Uterus (tissue), 4 donors: Measurements from ENCODE around the gene HAND1. TPM values are rescaled to one million over a fixed set of nuclear protein-coding genes. Genes with fewer than 3 reads are reported as not detected.

Experiments used
- DNase-seq, 2 donors: peaks; one replicate each; pipeline ENCODE4 v3.0.0-alpha.2; 2019 to 2020
- H3K27ac ChIP-seq, 2 donors: fragments of 200-600 bp; sonication (generic); 1 replicate in 1 of 2; 2 replicates in 1 of 2; pipeline ENCODE4 v1.5.1; 2016 to 2018
- H3K27me3 ChIP-seq, 2 donors: fragments of 200-600 bp; sonication (generic); one replicate each; pipeline ENCODE4 v1.5.1; 2018 to 2019; ENCODE audit warnings: control low read depth in 1 of 2
- H3K36me3 ChIP-seq, 2 donors: fragments of 200-600 bp; sonication (generic); one replicate each; pipeline ENCODE4 v1.5.1; 2019; ENCODE audit warnings: control low read depth in 1 of 2
- H3K4me1 ChIP-seq, 2 donors: fragments of 200-600 bp; sonication (generic); one replicate each; pipeline ENCODE4 v1.5.1; 2018 to 2019; ENCODE audit warnings: control low read depth in 1 of 2
- H3K4me3 ChIP-seq, 2 donors: fragments of 200-600 bp; sonication (generic); 1 replicate in 1 of 2; 2 replicates in 1 of 2; pipeline ENCODE4 v1.5.1; 2018 to 2019; ENCODE audit warnings: mild to moderate bottlenecking in 1 of 2
- H3K9me3 ChIP-seq, 2 donors: fragments of 200-600 bp; sonication (generic); one replicate each; pipeline ENCODE4 v1.5.1; 2019; ENCODE audit warnings: control low read depth in 1 of 2
- POLR2A ChIP-seq, 2 donors: fragments of 450-650 bp; IDR thresholded peaks; one replicate each; pipeline ENCODE4 v1.6.1; 2016; ENCODE audit warnings: antibody characterized with exemption in 2 of 2, mild to moderate bottlenecking in 1 of 2, moderate library complexity in 1 of 2
- intact Hi-C: fragments of 100-400 bp; cut with DNase I; formaldehyde crosslinking; loops from one replicate; pipeline ENCODE4 v1.15.1; 2023; ENCODE audit warnings: low total_unique reads
- total RNA-seq, 4 donors: library from RNA; depleted of rRNA in 3 of 4; stranded (reverse); fragments of >200 nt in 3 of 4; gene quantifications; one replicate each; pipeline versions ENCODE4 v1.1.0 to v1.2.4, GENCODE V29; 2014 to 2023
- TF ChIP-seq, protein P1 (sequence below), 4 experiments: fragments of 200-600 bp in 2 of 4; fragments of 450-650 bp in 2 of 4; sonication (generic) in 2 of 4; IDR thresholded peaks; one replicate each; pipeline ENCODE4 v1.5.1; 2016 to 2019; ENCODE audit warnings: antibody characterized with exemption in 4 of 4, mild to moderate bottlenecking in 2 of 4, moderate library complexity in 1 of 4
- donor health status: DM: yes; HTN: yes; CAD: no.

HAND1 gene
- total RNA-seq, 4 donors from 2014 or later, result 0.14 TPM; not detected in 3

DNA sequence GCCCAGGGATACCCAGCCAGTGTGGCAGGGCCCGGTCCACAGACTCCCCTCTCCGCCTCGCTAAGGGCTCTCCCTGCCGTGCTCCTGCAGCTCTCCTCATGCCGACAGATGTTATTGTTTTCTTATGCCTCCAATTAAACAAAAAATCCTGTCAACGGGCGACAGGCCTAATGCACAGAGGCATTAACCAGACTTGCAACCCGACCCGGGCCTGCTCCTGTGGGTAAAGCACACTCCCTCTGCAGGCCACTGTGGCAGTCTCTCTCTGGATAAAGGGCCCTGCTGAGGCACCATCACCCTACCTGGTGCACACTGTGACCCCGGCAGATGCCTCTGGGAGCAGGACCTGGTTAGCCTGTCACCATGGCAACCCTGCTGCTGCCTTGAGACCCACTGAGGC is 27.5 kb upstream of the HAND1 start:
- Histone ChIP-seq H3K4me3 (no peak overlapping the region), H3K9me3 (no peaks in the 10 kb centered on the region), H3K4me1 (no peaks in the 10 kb centered on the region), H3K27me3 (no peaks in the 10 kb centered on the region), H3K36me3 (no peaks in the 10 kb centered on the region), H3K27ac (no peak overlapping the region)
- intact Hi-C loops, result no loop called here
- no peak for TF ChIP-seq POLR2A (IDR thresholded peaks at IDR 0.05)
- TF ChIP-seq, protein P1, sequence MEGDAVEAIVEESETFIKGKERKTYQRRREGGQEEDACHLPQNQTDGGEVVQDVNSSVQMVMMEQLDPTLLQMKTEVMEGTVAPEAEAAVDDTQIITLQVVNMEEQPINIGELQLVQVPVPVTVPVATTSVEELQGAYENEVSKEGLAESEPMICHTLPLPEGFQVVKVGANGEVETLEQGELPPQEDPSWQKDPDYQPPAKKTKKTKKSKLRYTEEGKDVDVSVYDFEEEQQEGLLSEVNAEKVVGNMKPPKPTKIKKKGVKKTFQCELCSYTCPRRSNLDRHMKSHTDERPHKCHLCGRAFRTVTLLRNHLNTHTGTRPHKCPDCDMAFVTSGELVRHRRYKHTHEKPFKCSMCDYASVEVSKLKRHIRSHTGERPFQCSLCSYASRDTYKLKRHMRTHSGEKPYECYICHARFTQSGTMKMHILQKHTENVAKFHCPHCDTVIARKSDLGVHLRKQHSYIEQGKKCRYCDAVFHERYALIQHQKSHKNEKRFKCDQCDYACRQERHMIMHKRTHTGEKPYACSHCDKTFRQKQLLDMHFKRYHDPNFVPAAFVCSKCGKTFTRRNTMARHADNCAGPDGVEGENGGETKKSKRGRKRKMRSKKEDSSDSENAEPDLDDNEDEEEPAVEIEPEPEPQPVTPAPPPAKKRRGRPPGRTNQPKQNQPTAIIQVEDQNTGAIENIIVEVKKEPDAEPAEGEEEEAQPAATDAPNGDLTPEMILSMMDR (IDR thresholded peaks at IDR 0.05), result no peak
- DNase-seq, result no peak

DNA sequence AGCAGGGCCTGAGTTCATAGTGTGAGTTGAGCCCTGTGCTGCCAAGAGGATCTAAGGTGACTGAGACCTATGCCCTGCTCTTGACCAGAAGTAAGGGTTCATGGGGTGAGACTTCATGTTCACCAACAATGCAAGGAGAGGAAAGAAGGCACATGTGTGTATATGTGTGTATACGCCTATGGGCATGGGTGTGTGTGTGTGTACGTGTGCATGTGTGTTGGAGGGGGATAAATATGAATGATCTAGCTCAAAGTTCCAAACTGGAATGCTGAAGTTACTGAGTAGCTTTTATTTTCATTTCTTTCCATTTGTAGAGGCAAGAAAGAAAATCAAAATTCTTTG is 25.6 kb upstream of the HAND1 start:
- Histone ChIP-seq H3K36me3 (no peaks in the 10 kb centered on the region), H3K27me3 (no peaks in the 10 kb centered on the region), H3K4me1 (no peaks in the 10 kb centered on the region), H3K27ac (no peak overlapping the region), H3K9me3 (no peaks in the 10 kb centered on the region), H3K4me3 (no peak overlapping the region)
- no peak for TF ChIP-seq POLR2A (IDR thresholded peaks at IDR 0.05)
- TF ChIP-seq, protein P1 (IDR thresholded peaks at IDR 0.05), result no peak
- DNase-seq, result no peak
- intact Hi-C loops, result no loop called here

DNA sequence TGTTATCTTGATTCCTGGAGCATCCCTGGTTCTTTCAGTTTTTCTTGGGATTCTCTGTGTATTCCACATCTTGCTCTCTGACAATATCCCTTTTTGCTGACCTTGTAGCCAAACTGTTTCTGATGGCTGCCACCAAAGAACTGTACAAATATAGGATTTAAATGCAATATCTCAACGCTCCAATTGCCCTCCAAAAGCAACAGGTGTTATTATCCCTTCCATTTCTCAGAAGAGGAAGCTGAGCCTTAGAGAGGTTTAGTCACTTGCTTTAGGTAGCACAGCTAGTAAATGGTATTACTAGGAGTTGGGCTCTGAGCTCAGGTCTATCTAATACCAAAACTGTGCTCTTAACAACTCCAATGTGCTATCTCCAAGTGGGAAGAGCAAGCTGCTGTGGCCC is 24.2 kb upstream of the HAND1 start:
- TF ChIP-seq POLR2A (IDR thresholded peaks at IDR 0.05), result no peak
- TF ChIP-seq, protein P1 (IDR thresholded peaks at IDR 0.05), result no peak
- Histone ChIP-seq H3K4me3 (no peak overlapping the region), H3K4me1 (no peaks in the 10 kb centered on the region), H3K27me3 (no peaks in the 10 kb centered on the region), H3K36me3 (no peaks in the 10 kb centered on the region), H3K27ac (no peak overlapping the region), H3K9me3 (no peaks in the 10 kb centered on the region)
- intact Hi-C loops, result no loop called here
- no peak for DNase-seq

DNA sequence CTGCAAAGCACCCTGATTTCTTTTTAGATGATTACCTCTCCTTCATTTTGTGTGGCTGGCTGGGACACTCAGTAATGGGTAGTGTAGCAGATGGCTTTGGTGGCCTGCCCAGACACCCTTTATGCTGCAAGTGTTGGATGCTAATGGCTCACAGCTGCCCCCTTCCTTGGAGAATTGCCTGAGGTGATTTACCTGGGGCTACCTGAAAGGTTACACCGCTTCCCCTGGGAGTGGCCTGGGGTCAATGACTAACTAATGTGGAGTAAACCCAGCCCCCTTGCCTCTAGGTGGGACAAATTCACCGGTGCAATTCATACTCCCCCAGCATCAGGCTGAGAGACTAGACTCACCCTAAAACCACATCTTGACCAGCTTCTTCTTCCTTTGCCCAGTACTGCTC is 23.5 kb upstream of the HAND1 start:
- TF ChIP-seq, protein P1 (IDR thresholded peaks at IDR 0.05), result no peak
- TF ChIP-seq POLR2A (IDR thresholded peaks at IDR 0.05), result no peak
- H3K27me3 ChIP-seq, result no peaks in the 10 kb centered on the region
- H3K4me3 ChIP-seq, result no peak overlapping the region
- DNase-seq, result no peak
- no peaks in the 10 kb centered on the region for H3K4me1 ChIP-seq
- no peak overlapping the region for H3K27ac ChIP-seq
- H3K9me3 ChIP-seq, result no peaks in the 10 kb centered on the region
- H3K36me3 ChIP-seq, result no peaks in the 10 kb centered on the region
- intact Hi-C loops, result no loop called here

DNA sequence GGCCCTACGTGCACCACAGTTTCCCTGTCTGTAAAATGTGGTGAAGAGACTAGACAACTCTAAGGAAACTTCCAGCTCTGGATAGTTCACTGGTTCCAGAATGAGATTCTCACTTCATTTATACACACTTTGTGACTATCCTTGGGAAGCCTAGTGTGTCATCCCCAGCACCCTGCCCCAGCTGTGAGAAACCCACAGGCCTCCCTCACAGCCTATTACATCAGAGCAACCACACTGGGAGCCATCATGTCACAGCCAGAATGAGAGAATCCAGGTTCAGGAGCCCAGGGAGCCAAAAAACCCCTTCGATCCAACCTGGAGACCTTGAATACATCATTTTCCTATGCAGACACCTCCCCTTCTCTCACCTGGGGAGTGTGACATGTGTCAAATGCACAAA is 21.0 kb upstream of the HAND1 start:
- H3K27ac ChIP-seq, result no peak overlapping the region
- no peak for DNase-seq
- intact Hi-C loops, result no loop called here
- H3K36me3 ChIP-seq, result no peaks in the 10 kb centered on the region
- H3K27me3 ChIP-seq, result no peaks in the 10 kb centered on the region
- H3K9me3 ChIP-seq, result no peaks in the 10 kb centered on the region
- no peak for TF ChIP-seq POLR2A (IDR thresholded peaks at IDR 0.05)
- TF ChIP-seq, protein P1 (IDR thresholded peaks at IDR 0.05), result no peak
- H3K4me3 ChIP-seq, result no peak overlapping the region
- no peaks in the 10 kb centered on the region for H3K4me1 ChIP-seq
